Frontal cortex (tissue), 4 donors: ENCODE results near the gene ZNF792. TPM values are rescaled to one million over a fixed set of nuclear protein-coding genes. Genes with fewer than 3 reads are reported as not detected.
"Not testable (repeated sequence)": the region's sequence is repeated elsewhere in the genome, so short reads cannot be mapped to it uniquely, and the experiment has no call there.

Source experiments
- DNase-seq, 2 donors: peaks; one replicate each; pipeline ENCODE4 v3.0.0; 2012; ENCODE audit warnings: low spot score in 2 of 2
- FAIRE-seq: peaks from 2 replicates; lab custom pipeline; 2012; peaks lifted over from hg19 to GRCh38; lab: Jason Lieb, UNC
- total RNA-seq: library from RNA; depleted of rRNA; stranded (reverse); fragments of >200 nt; gene quantifications from one replicate; pipeline ENCODE4 v1.2.3, GENCODE V29; 2014
- donor health status: control.
- donor health status: control.
- donor health status: control.

Gene ZNF792
- total RNA-seq, 1 donor from 2014 or later: 13.9 TPM

GRCh38 chr19:34938886-34939285, 25.1 kb downstream of the ZNF792 start:
- no peak for FAIRE-seq
- DNase-seq: no peak

- FAIRE-seq: no peak
Observed at GRCh38 chr19:34936184-34936583, 27.8 kb downstream of the ZNF792 start.

GRCh38 chr19:34932494-34932893, 31.5 kb downstream of the ZNF792 start:
- DNase-seq (no peak), FAIRE-seq (no peak)

More at GRCh38 chr19:34936184-34936583, 27.8 kb downstream of the ZNF792 start:
- DNase-seq: no peak

GRCh38 chr19:34926685-34927375, 37.2 kb downstream of the ZNF792 start, which contains the start of gene ZNF30:
TSS of gene ZNF30 (plus strand) at chr19:34926903. CDS start at chr19:34929948, 3,045 bp downstream.
- FAIRE-seq: no peak

GRCh38 chr19:34926361-34926684, 37.7 kb downstream of the ZNF792 start:
- DNase-seq (no peak), FAIRE-seq (no peak)

More at GRCh38 chr19:34926685-34927375, 37.2 kb downstream of the ZNF792 start, which contains the start of gene ZNF30:
- DNase-seq: peak; percentile 86 to 89

- DNase-seq (no peak), FAIRE-seq (no peak)
Observed at GRCh38 chr19:34925278-34925855, 38.7 kb downstream of the ZNF792 start.

GRCh38 chr19:34920090-34920786, 43.8 kb downstream of the ZNF792 start:
- DNase-seq, FAIRE-seq: not testable (repeated sequence)

GRCh38 chr19:34918190-34918589, 45.8 kb downstream of the ZNF792 start:
- no peak for FAIRE-seq
- DNase-seq: no peak

GRCh38 chr19:34917144-34917543, 46.9 kb downstream of the ZNF792 start:
- not testable (repeated sequence) for DNase-seq, FAIRE-seq

- FAIRE-seq: no peak
- DNase-seq: no peak
Observed at GRCh38 chr19:34910770-34911169, 53.3 kb downstream of the ZNF792 start.

Other genes starting within 250 kb of the ZNF792 start
- 41.2 TPM for gene ZNF181, start 230.0 kb downstream of the ZNF792 start, total RNA-seq
- gene ZNF599, start 191.0 kb downstream of the ZNF792 start, total RNA-seq: 13.5 TPM
- 8.2 TPM for gene ZNF30, start 37.3 kb downstream of the ZNF792 start, total RNA-seq
- gene GRAMD1A, start 36.1 kb upstream of the ZNF792 start, total RNA-seq: 29.3 TPM
- 0.82 TPM for gene SCN1B, start 66.2 kb upstream of the ZNF792 start, total RNA-seq
- not detected for gene HPN, start 77.5 kb upstream of the ZNF792 start, total RNA-seq
- not detected for gene FXYD3, start 151.6 kb upstream of the ZNF792 start, total RNA-seq
- gene LGI4, start 170.8 kb upstream of the ZNF792 start, total RNA-seq: 9.0 TPM
- gene FXYD1, start 174.6 kb upstream of the ZNF792 start, total RNA-seq: not detected
- gene FXYD7, start 179.0 kb upstream of the ZNF792 start, total RNA-seq: 10.6 TPM
- gene FXYD5, start 190.5 kb upstream of the ZNF792 start, total RNA-seq: not detected